Panc1 (cell line): ENCODE measurements around the gene VWA2.

ENCODE experiments used
- CTCF ChIP-seq: fragments of 450-650 bp; IDR thresholded peaks from 2 replicates; pipeline ENCODE4 v1.5.1; 2017; ENCODE audit warnings: mild to moderate bottlenecking
- POLR2AphosphoS5 ChIP-seq: IDR thresholded peaks from 2 replicates; pipeline ENCODE4 v1.6.1; 2012; ENCODE audit warnings: mild to moderate bottlenecking, low read depth, low read length, moderate library complexity
- REST ChIP-seq, 2 experiments: IDR thresholded peaks; 2 replicates each; pipeline ENCODE4 v1.6.1; 2011 to 2012; ENCODE audit warnings: low read depth in 2 of 2, control low read depth in 1 of 2, low read length in 1 of 2, mild to moderate bottlenecking in 1 of 2, moderate library complexity in 1 of 2; ENCODE audit not compliant: insufficient read depth in 1 of 2
- TCF7L2 ChIP-seq: IDR thresholded peaks from 2 replicates; pipeline ENCODE4 v1.6.1; 2011; ENCODE audit warnings: mild to moderate bottlenecking, low read depth, low read length, inconsistent platforms

- TF ChIP-seq CTCF (no peak), REST (IDR thresholded peaks at IDR 0.05; ENCODE audit: insufficient read depth in 1 of 2, low read depth in 2 of 2, low read length in 1 of 2) (no peak), POLR2AphosphoS5 (no peak), TCF7L2 (no peak)
Measured at GRCh38 chr10:114283091-114283490, 44.0 kb downstream of the VWA2 start.
